H9 (cell line): ENCODE data around the gene SHB. TPM values are rescaled to one million over a fixed set of nuclear protein-coding genes. Genes with fewer than 3 reads are reported as not detected.

Source experiments
- DNase-seq: peaks from one replicate; pipeline ENCODE4 v3.0.0-alpha.2; 2017
- H2AFZ ChIP-seq: one replicate; pipeline ENCODE4 v1.6.1; 2013; ENCODE audit warnings: mild to moderate bottlenecking, low read length, control low read depth, moderate library complexity
- H2AK5ac ChIP-seq: 2 replicates; pipeline ENCODE4 v1.6.1; 2013; ENCODE audit warnings: low read length, control low read depth, mixed read lengths; ENCODE audit not compliant: insufficient read length
- H2BK120ac ChIP-seq: one replicate; pipeline ENCODE4 v1.6.1; 2013; ENCODE audit warnings: low read depth, mild to moderate bottlenecking, low read length, control low read depth, inconsistent platforms; ENCODE audit not compliant: poor library complexity, severe bottlenecking
- H2BK12ac ChIP-seq: 2 replicates; pipeline ENCODE4 v1.6.1; 2013; ENCODE audit warnings: low read length, control low read depth, mixed read lengths, low read depth; ENCODE audit not compliant: insufficient read length
- H2BK15ac ChIP-seq: 2 replicates; pipeline ENCODE4 v1.6.1; 2013; ENCODE audit warnings: low read depth, low read length, control low read depth
- H2BK20ac ChIP-seq: one replicate; pipeline ENCODE4 v1.6.1; 2013; ENCODE audit warnings: low read depth, mild to moderate bottlenecking, low read length, control low read depth, inconsistent platforms; ENCODE audit not compliant: poor library complexity, severe bottlenecking
- H2BK5ac ChIP-seq: 2 replicates; pipeline ENCODE4 v1.6.1; 2013; ENCODE audit warnings: low read length, control low read depth, mixed read lengths; ENCODE audit not compliant: insufficient read length
- H3K14ac ChIP-seq: 2 replicates; pipeline ENCODE4 v1.6.1; 2013; ENCODE audit warnings: low read length, control low read depth; ENCODE audit not compliant: insufficient read depth
- H3K18ac ChIP-seq: 2 replicates; pipeline ENCODE4 v1.6.1; 2013; ENCODE audit warnings: low read depth, mild to moderate bottlenecking, mixed read lengths, low read length, control low read depth; ENCODE audit not compliant: insufficient read length
- H3K23ac ChIP-seq: 2 replicates; pipeline ENCODE4 v1.6.1; 2013; ENCODE audit warnings: low read length, control low read depth, mixed read lengths, low read depth; ENCODE audit not compliant: insufficient read length
- H3K23me2 ChIP-seq: 2 replicates; pipeline ENCODE4 v1.6.1; 2013; ENCODE audit warnings: low read depth, mild to moderate bottlenecking, mixed read lengths, low read length, control low read depth; ENCODE audit not compliant: insufficient read length, poor library complexity, severe bottlenecking
- H3K27ac ChIP-seq: 2 replicates; pipeline ENCODE4 v1.5.1; 2013; ENCODE audit warnings: low read length, control low read depth, mixed read lengths, low read depth; ENCODE audit not compliant: insufficient read length
- H3K27me3 ChIP-seq: 2 replicates; pipeline ENCODE4 v1.6.1; 2013; ENCODE audit warnings: low read length, control low read depth, inconsistent platforms; ENCODE audit not compliant: insufficient read depth
- H3K4ac ChIP-seq: 2 replicates; pipeline ENCODE4 v1.6.1; 2013; ENCODE audit warnings: low read depth, mild to moderate bottlenecking, control low read depth, inconsistent platforms, low read length, moderate library complexity
- H3K4me1 ChIP-seq: 2 replicates; pipeline ENCODE4 v1.6.1; 2013; ENCODE audit warnings: low read length, control low read depth, inconsistent platforms; ENCODE audit not compliant: insufficient read depth
- H3K4me2 ChIP-seq: 2 replicates; pipeline ENCODE4 v1.6.1; 2013; ENCODE audit warnings: low read length, control low read depth, mixed read lengths; ENCODE audit not compliant: insufficient read length, insufficient read depth
- H3K56ac ChIP-seq: 2 replicates; pipeline ENCODE4 v1.6.1; 2013; ENCODE audit warnings: low read depth, mild to moderate bottlenecking, mixed read lengths, low read length, control low read depth; ENCODE audit not compliant: insufficient read length
- H3K79me1 ChIP-seq: 2 replicates; pipeline ENCODE4 v1.6.1; 2013; ENCODE audit warnings: low read depth, mild to moderate bottlenecking, moderate library complexity, low read length, control low read depth, inconsistent platforms; ENCODE audit not compliant: insufficient read depth, poor library complexity, severe bottlenecking
- H3K79me2 ChIP-seq: 2 replicates; pipeline ENCODE4 v1.6.1; 2013; ENCODE audit warnings: low read length, control low read depth, inconsistent platforms; ENCODE audit not compliant: insufficient read depth
- H3K9ac ChIP-seq: 2 replicates; pipeline ENCODE4 v1.6.1; 2013; ENCODE audit warnings: low read length, control low read depth, mixed read lengths; ENCODE audit not compliant: insufficient read length; ENCODE audit errors: extremely low read depth
- H3K9me3 ChIP-seq: one replicate; pipeline ENCODE4 v1.6.1; 2013; ENCODE audit warnings: low read depth, low read length, inconsistent platforms; ENCODE audit not compliant: control insufficient read depth
- H3T11ph ChIP-seq: one replicate; pipeline ENCODE4 v1.6.1; 2013; ENCODE audit warnings: mild to moderate bottlenecking, low read length, control low read depth, inconsistent platforms
- H4K20me1 ChIP-seq: one replicate; pipeline ENCODE4 v1.6.1; 2013; ENCODE audit not compliant: control insufficient read depth, insufficient read length, insufficient read depth
- H4K5ac ChIP-seq: 2 replicates; pipeline ENCODE4 v1.6.1; 2013; ENCODE audit warnings: low read depth, mild to moderate bottlenecking, mixed read lengths, low read length, control low read depth; ENCODE audit not compliant: insufficient read length
- H4K8ac ChIP-seq: replicated peaks from 2 replicates; pipeline ENCODE4 v1.6.1; 2013; ENCODE audit warnings: low read length, control low read depth, mixed read lengths, low read depth; ENCODE audit not compliant: insufficient read length
- H4K91ac ChIP-seq: 2 replicates; pipeline ENCODE4 v1.6.1; 2013; ENCODE audit warnings: low read depth, mild to moderate bottlenecking, moderate library complexity, mixed read lengths, low read length, control low read depth; ENCODE audit not compliant: insufficient read length
- H3K27ac Mint-ChIP-seq, 3 experiments: 2 replicates in 2 of 3; 3 replicates in 1 of 3; pipeline ENCODE4 v1.8.0; 2020 to 2021; ENCODE audit warnings: mixed read lengths in 3 of 3, mild to moderate bottlenecking in 1 of 3, moderate library complexity in 1 of 3
- H3K27me3 Mint-ChIP-seq: 2 replicates; pipeline ENCODE4 v1.8.0; 2021; ENCODE audit warnings: low read depth, mild to moderate bottlenecking, moderate library complexity, mixed read lengths
- H3K36me3 Mint-ChIP-seq, 3 experiments: 2 replicates in 2 of 3; 3 replicates in 1 of 3; pipeline ENCODE4 v1.8.0; 2020 to 2021; ENCODE audit warnings: low read depth in 3 of 3, mixed read lengths in 3 of 3; ENCODE audit not compliant: insufficient read depth in 1 of 3
- H3K4me1 Mint-ChIP-seq, 2 experiments: 2 replicates each; pipeline ENCODE4 v1.8.0; 2020; ENCODE audit warnings: mixed read lengths in 2 of 2
- H3K4me3 Mint-ChIP-seq, 2 experiments: 2 replicates in 1 of 2; 3 replicates in 1 of 2; pipeline ENCODE4 v1.8.0; 2020 to 2021; ENCODE audit warnings: mild to moderate bottlenecking in 2 of 2, mixed read lengths in 2 of 2, moderate library complexity in 1 of 2
- H3K9me3 Mint-ChIP-seq, 2 experiments: 2 replicates in 1 of 2; 3 replicates in 1 of 2; pipeline ENCODE4 v1.8.0; 2020; ENCODE audit warnings: mild to moderate bottlenecking in 2 of 2, mixed read lengths in 2 of 2, moderate library complexity in 1 of 2
- CTCF ChIP-seq: fragments of 200-600 bp; sonication (generic); conservative IDR thresholded peaks from 3 replicates; pipeline ENCODE4 v1.8.0; 2021; ENCODE audit warnings: antibody characterized with exemption, mild to moderate bottlenecking
- WGBS: extraction: QIAGEN DNeasy Blood & Tissue Kit; methylation state at CpG from one replicate; pipeline ENCODE4 v1.1.7; 2013; ENCODE audit warnings: missing lambda C conversion rate, low lambda C conversion rate, mixed read lengths; ENCODE audit not compliant: insufficient read length; ENCODE audit errors: extremely low coverage; 5-methylcytosine and 5-hydroxymethylcytosine counted together
- total RNA-seq: library from RNA; stranded (reverse); gene quantifications from 2 replicates; pipeline ENCODE4 v1.2.1, GENCODE V29; 2021

The SHB gene
- total RNA-seq, 1 experiment from 2014 or later: 14.6 TPM

GRCh38 chr9:38059233-38059936, 9.6 kb downstream of the SHB start:
- H3K56ac ChIP-seq: no peak overlapping the region
- no peak for DNase-seq

More at GRCh38 chr9:38059233-38059936, 9.6 kb downstream of the SHB start:
- no peak overlapping the region for H2BK12ac ChIP-seq
- no peaks in the 10 kb centered on the region; the same call in 1 of the 2 replicates for H3K27me3 Mint-ChIP-seq
- H3K14ac ChIP-seq: no peak overlapping the region
- no peak overlapping the region for H4K8ac ChIP-seq
- no peak overlapping the region for H4K5ac ChIP-seq
- H3K4me1 ChIP-seq: peaks cover 13% of the 10 kb centered on the region; the same call in 1 of the 2 replicates
- no peaks in the 10 kb centered on the region for H3K9me3 ChIP-seq
- no peak overlapping the region for H3K4ac ChIP-seq
- peaks cover 3% of the 10 kb centered on the region; the same call in 1 of the 2 replicates for H3K79me2 ChIP-seq
- no peaks in the 10 kb centered on the region for H3K9me3 Mint-ChIP-seq
- H3K27ac ChIP-seq: no peak overlapping the region
- no peak overlapping the region for H2BK5ac ChIP-seq
- peaks cover 58 to 68% of the 10 kb centered on the region in 2 experiments for H3K4me1 Mint-ChIP-seq
- H4K91ac ChIP-seq: no peak overlapping the region
- H4K20me1 ChIP-seq: peaks cover 2% of the 10 kb centered on the region
- TF ChIP-seq CTCF: no peak
- no peak overlapping the region for H3T11ph ChIP-seq
- peaks cover 0 to 6% (median 0%) of the 10 kb centered on the region in 3 experiments; a peak in 3 of 7 replicates for H3K36me3 Mint-ChIP-seq
- H2BK20ac ChIP-seq: no peak overlapping the region
- no peak overlapping the region for H3K18ac ChIP-seq
- no peak overlapping the region for H3K23ac ChIP-seq
- H2AFZ ChIP-seq: no peak overlapping the region
- no peak overlapping the region; a peak in 1 of 7 replicates for H3K27ac Mint-ChIP-seq
- no peaks in the 10 kb centered on the region for H3K79me1 ChIP-seq
- no peak overlapping the region for H2AK5ac ChIP-seq
- no peak overlapping the region for H3K4me2 ChIP-seq
- H2BK15ac ChIP-seq: no peak overlapping the region
- H3K4me3 Mint-ChIP-seq: no peak overlapping the region
- H2BK120ac ChIP-seq: no peak overlapping the region
- H3K23me2 ChIP-seq: no peaks in the 10 kb centered on the region
- no CpG with 5 or more reads among the region's 14 CpGs for WGBS
- H3K27me3 ChIP-seq: no peaks in the 10 kb centered on the region
- no peak overlapping the region for H3K9ac ChIP-seq
